Amygdala (tissue), 56 donors: ENCODE data around the gene COMP.
"Not testable (repeated sequence)": the region's sequence is repeated elsewhere in the genome, so short reads cannot be mapped to it uniquely, and the experiment has no call there.

Experiments
- DNase-seq, 56 donors: peaks; one replicate each; lab custom pipeline; 2025; lab: John Stamatoyannopoulos, UW

COMP gene

GRCh38 chr19:18790566-18791314 is at the start of gene COMP:
TSS of gene COMP (minus strand) at chr19:18791305. CDS start at chr19:18791269, 36 bp downstream.
- no peak for DNase-seq

- DNase-seq, result no peak
Measured at GRCh38 chr19:18840288-18841267, 49.5 kb upstream of the COMP start.

- no peak for DNase-seq
Measured at GRCh38 chr19:18839465-18840287, 48.6 kb upstream of the COMP start.

GRCh38 chr19:18834644-18834984 is 43.5 kb upstream of the COMP start:
- DNase-seq, result no peak

- no peak for DNase-seq
Measured at GRCh38 chr19:18833849-18834643, 42.9 kb upstream of the COMP start.

GRCh38 chr19:18833141-18833476 is 42.0 kb upstream of the COMP start:
- DNase-seq, result no peak

GRCh38 chr19:18832306-18833140 is 41.4 kb upstream of the COMP start:
- DNase-seq, result peak in 1 of 56 donors; percentile 12

- peak in 55 of 56 donors; percentile 36 to 92 (median 81) for DNase-seq
Measured at GRCh38 chr19:18831524-18832305, 40.6 kb upstream of the COMP start, which contains the start of gene UPF1. TSS of gene UPF1 (plus strand) at chr19:18831959. CDS start at chr19:18832210, 251 bp downstream.

GRCh38 chr19:18830488-18830887 is 39.4 kb upstream of the COMP start:
- DNase-seq, result no peak

- DNase-seq, result no peak
Measured at GRCh38 chr19:18828786-18829185, 37.7 kb upstream of the COMP start.

- DNase-seq, result no peak
Measured at GRCh38 chr19:18817574-18817973, 26.5 kb upstream of the COMP start.

GRCh38 chr19:18816645-18817044 is 25.5 kb upstream of the COMP start:
- not testable (repeated sequence) for DNase-seq

- no peak for DNase-seq
Measured at GRCh38 chr19:18815673-18816072, 24.6 kb upstream of the COMP start.

GRCh38 chr19:18814063-18814462 is 23.0 kb upstream of the COMP start:
- no peak for DNase-seq

GRCh38 chr19:18811638-18812037 is 20.5 kb upstream of the COMP start:
- not testable (repeated sequence) for DNase-seq

GRCh38 chr19:18809149-18809868 is 18.2 kb upstream of the COMP start:
- peak in 3 of 56 donors; percentile 2 to 9 (median 2) for DNase-seq

- DNase-seq, result no peak
Measured at GRCh38 chr19:18807861-18808331, 16.8 kb upstream of the COMP start.
